ENCODE data around the gene SERPINA5.

GRCh38 chr14:94560291-94560665 is 20.9 kb upstream of the SERPINA5 start:
- TF ChIP-seq EZH2 (IDR thresholded peaks at IDR 0.05; ENCODE audit: borderline replicate concordance, insufficient read depth, low read length, poor library complexity, severe bottlenecking) = no peak
- TF ChIP-seq EP300 (conservative IDR thresholded peaks at IDR 0.05; ENCODE audit: poor library complexity, severe bottlenecking) = no peak
- TF ChIP-seq CTCF (IDR thresholded peaks at IDR 0.05; ENCODE audit: poor library complexity, severe bottlenecking) = no peak
